GM04504 (cell line): Measurements from ENCODE around the gene STAB2.

Source experiments
- DNase-seq: peaks from one replicate; pipeline ENCODE4 v3.0.0-alpha.2; 2012; ENCODE audit warnings: low read depth

The STAB2 gene

GRCh38 chr12:103748875-103749274 lies 161.8 kb downstream of the STAB2 start:
- DNase-seq, result no peak

DNA sequence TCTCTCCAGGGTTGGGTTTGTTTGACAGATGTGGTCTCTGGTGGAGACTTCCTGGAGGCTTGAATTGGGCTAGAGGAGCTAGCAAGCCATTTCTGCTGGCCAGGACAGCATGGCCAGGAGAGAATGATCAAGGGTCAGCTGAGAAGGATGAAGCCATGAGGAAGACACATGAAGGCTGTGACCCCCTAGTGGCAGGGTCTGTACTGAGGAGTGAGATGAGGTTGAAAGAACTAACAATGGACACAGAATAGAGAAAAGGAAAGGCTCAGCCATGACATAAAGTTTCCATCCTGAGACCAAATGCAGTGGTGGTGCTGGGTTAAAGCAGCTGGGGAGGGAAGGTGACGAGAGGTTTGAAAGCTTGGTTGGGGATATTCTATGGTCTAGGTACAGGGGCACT lies 164.1 kb downstream of the STAB2 start:
- no peak for DNase-seq

GRCh38 chr12:103751600-103751999 lies 164.5 kb downstream of the STAB2 start:
- peak; percentile 4 for DNase-seq

- no peak for DNase-seq
Measured at GRCh38 chr12:103755425-103755824, 168.4 kb downstream of the STAB2 start.

GRCh38 chr12:103756443-103756842 lies 169.4 kb downstream of the STAB2 start:
- no peak for DNase-seq

GRCh38 chr12:103757248-103757647 lies 170.2 kb downstream of the STAB2 start:
- no peak for DNase-seq

- no peak for DNase-seq
Measured at GRCh38 chr12:103758310-103759089, 171.4 kb downstream of the STAB2 start.

DNA sequence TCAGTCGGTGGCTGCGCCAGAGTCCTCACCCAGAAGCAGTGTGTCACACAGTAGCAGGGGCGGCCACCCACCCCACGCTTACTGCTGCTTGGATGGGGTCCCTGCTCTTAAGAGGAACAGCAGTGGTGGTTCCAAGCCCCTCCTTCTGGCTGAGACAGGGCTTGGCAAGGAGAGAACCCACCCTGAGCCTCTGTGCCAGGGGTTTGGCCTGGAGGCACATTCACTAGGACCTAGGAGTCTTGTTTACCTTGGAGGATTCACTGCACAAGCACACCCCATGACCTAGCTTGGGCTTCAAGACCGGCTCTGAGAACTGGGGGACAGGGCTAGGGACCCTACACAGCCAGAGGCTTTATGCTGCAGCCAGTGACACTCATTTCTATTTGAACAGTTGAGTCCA lies 175.4 kb downstream of the STAB2 start:
- no peak for DNase-seq

DNA sequence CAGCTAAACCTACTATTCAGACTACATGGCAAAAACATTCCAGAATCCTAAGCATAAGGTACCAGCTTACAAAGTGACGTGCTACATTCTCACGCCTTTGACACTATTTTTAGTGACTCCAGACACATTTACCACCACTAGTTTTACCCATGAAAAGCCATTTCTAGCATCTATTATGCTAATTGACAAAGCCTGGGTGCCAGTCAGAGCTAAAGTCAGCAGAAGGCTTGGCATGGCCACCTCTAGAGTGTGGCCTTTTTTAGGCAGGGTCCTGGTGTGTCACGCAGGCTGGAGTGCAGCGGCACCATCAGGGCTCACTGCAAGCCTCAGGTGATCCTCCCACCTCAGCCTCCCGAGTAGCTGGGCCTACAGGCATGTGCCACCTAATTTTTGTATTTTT lies 178.2 kb downstream of the STAB2 start:
- DNase-seq, result no peak

- no peak for DNase-seq
Measured at GRCh38 chr12:103766028-103766427, 179.0 kb downstream of the STAB2 start.

- no peak for DNase-seq
Measured at GRCh38 chr12:103768467-103769123, 181.5 kb downstream of the STAB2 start.

DNA sequence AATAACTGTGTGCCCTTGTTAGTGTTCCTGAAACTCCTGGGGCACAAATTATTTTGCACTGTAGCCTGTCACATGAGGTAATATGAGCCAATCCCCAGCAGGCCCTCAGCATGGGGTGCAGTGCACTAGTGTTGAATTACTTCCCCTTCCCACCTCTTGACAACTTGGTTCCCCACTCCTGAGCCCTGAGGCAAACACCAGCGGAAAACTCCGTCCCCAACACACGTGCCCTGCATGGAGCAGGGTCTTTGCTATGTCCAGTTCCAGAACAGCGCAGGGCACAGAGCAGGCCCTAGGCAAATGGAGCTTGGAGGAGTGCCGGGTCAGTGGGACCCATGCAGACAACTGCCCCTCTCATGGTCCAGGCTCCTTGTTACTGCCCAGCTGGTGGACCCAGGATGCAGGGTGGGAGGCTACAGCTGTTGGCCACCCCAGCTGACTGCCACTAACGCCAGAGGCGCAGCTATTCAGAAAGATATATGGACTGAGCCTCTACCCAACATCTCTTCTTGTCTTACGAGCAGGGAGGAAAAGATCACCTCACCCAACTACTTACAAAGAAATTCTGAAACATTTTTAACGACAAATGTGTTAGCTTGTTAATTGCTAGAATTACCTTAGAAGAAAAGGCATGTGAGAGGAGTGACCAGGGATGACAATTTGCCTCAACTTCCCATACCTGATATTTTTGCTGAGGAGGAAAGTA lies 182.3 kb downstream of the STAB2 start:
- DNase-seq, result no peak

- peak; percentile 25 for DNase-seq
Measured at GRCh38 chr12:103771466-103771865, 184.4 kb downstream of the STAB2 start.

DNA sequence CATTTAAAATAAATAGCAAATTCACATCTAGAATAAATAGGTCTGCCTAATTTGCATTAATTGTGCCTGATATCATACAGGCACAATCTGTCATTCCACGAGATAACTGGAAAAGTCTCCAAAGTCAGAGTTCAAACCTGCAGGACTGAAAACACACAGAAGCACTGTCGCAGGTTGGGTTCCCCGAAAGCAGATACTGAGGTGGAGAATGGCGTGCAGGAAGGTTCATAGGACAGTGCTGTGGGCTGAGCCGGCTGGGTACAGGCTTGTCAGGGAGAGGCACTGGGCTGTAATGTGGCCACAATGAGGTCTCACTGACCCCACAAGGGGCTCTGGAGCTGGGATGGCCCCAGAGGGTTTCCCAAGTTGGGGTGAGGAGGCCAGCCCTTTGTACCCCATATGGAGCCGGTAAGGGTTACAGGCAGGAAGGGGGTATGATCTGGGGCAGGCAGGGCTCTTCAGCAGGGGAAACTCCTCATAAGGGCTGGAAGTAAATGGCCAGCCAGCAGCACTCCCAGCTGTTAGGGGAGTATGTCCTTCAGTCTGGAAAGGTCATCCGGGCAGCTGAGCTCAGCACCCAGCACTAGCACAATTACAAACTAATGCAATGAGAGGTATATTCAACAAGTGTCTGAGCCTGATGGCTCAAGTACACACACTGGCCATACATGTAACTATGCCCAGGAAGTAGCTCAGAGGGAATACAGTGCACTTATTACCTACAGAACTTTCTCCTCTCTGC lies 185.5 kb downstream of the STAB2 start:
- no peak for DNase-seq

DNA sequence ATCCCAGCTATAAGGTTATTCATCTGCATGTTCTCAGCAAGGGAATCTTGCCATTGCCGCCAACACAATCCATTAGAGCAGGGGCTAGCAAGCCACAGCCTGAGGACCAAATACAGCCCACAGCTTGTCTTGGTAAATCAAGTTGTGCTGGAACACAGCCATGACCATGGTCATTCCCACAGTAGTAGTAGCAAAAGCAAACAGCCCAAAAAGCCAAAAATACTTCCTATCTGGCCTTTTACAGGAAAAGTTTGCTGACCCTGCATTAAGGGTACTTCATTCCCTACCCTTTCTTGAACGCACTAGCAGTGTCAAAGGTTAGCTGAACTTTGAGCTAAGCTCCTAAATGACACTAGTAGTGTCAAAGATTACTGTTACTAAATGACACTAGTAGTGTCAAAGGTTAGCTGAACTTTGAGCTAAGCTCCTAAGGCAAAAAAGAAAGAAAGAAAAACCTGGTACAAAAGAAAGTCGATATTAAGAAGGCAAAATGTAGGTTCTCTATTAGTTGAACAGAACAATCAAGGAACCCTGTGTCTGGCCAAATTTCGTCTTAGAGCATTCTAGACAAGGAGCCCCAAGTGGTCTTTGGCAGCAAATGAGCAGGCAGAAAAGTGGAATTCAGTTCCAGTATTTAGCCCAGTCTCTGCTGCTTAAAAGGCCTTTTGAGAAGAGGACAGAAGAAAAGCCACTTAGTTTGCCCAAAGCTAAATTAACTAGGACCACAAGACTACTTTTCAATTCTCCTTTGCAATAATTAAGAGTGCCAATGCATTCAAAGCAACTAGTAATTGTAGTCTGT lies 186.2 kb downstream of the STAB2 start:
- no peak for DNase-seq

- DNase-seq, result no peak
Measured at GRCh38 chr12:103774977-103775560, 188.0 kb downstream of the STAB2 start.

DNA sequence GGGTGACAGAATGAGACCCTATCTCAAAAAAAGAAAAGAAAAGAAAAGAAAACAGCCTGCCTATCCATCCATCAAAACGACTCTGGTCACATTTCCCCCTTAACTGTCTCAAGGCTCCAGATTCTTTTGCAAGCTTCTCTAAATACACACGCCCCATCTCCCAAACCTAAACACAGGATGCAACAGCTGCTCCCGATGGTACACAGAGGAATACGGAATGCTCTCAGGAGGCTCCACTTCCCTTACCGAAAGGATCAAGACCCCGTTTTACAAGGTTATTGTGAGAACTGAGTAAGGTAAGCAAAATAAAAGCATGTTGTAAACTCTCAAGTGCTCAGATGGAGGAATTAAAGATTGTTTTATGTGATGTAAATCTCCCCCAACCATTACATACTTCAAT lies 191.7 kb downstream of the STAB2 start:
- DNase-seq, result no peak

DNA sequence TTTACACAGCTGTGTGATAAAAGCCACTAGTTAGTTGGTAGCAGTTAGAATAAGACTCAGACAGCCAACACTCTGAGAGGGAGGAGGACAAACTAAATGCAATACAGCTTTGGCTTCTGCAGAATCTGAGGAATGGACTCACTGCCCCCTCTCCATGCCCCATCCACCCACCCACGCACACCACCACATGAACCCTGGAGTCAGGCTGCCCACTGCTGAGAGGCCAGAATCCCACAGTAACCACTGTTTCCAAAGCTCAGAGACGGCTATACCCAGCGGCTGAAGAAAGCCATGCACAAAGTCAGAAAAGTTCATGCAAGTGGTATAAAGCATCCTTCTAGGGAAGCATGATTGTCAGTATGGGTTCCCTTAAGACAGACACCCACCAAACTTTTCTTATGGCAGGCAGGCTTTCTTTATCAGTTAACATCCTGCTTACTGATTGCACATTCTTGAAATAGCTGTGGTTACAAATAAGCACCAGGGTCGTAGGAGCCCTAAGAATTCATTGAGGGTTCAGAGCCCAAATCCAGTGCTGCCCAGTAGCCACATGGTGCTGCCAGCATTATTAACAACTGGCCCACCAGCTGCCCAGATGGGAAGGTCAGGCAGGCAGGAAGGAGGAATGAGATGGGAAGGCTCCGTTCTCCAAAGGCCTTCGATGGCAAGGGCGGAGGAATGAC lies 192.5 kb downstream of the STAB2 start:
- no peak for DNase-seq

GRCh38 chr12:103780093-103780440 lies 193.0 kb downstream of the STAB2 start:
- DNase-seq, result no peak

DNA sequence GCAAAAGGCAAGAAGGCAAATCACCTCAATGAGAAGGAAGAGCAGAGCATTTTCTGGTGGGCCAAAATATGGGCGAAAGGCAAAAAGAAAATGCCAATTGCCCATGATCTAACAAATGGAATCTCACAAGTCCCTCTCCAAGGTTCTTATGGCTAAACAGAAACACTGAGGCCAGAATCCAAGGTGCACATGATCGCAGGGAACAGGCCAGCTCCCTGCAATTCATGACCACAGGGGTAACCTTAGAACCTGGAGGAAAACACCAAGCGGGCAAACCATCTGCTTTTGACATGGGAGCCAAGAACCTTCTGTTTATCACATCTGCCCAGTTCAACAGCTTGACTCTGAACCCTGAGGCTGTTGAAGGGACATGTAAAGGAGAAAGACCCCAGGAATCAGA lies 193.9 kb downstream of the STAB2 start:
- no peak for DNase-seq

DNA sequence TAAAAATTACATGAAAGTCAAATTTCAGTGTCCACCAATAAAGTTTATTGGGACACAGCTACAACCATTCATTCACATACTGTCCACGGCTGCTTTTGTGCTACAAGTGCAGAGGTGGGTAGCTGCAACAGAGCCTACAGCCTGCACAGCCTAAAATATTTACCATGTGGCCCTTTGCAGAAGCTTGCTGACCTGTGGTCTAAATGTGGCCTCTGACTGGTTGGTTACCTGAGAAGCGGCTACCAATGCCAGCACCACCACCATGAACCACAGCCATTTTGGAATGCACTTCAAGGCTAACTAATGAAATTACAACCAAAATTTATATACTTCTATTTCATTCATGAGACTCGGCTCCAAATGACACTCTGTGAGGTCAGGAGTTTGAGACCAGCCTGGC lies 195.3 kb downstream of the STAB2 start:
- DNase-seq, result no peak
